SIG-M5 treated with dmso at 0.1 percent for 504 hours (cell line): Measurements from ENCODE around the gene BEX4.
"Not testable (repeated sequence)": the region's sequence is repeated elsewhere in the genome, so short reads cannot be mapped to it uniquely, and the experiment has no call there.

Experiments
- DNase-seq: peaks from one replicate; lab custom pipeline; 2025; ENCODE audit not compliant: unreplicated experiment; lab: John Stamatoyannopoulos, UW

Gene BEX4

GRCh38 chrX:103214870-103215424 is at the start of gene BEX4:
TSS of gene BEX4 (plus strand) at chrX:103215108. CDS start at chrX:103216154, 1,046 bp downstream.
- peak; percentile 58 for DNase-seq

- DNase-seq, result no peak
These were observed 44.7 kb upstream of the BEX4 start for GRCh38 chrX:103170216-103170615.

GRCh38 chrX:103171353-103171752 is 43.6 kb upstream of the BEX4 start:
- DNase-seq, result no peak

GRCh38 chrX:103175256-103175655 is 39.7 kb upstream of the BEX4 start:
- DNase-seq, result not testable (repeated sequence)

DNA sequence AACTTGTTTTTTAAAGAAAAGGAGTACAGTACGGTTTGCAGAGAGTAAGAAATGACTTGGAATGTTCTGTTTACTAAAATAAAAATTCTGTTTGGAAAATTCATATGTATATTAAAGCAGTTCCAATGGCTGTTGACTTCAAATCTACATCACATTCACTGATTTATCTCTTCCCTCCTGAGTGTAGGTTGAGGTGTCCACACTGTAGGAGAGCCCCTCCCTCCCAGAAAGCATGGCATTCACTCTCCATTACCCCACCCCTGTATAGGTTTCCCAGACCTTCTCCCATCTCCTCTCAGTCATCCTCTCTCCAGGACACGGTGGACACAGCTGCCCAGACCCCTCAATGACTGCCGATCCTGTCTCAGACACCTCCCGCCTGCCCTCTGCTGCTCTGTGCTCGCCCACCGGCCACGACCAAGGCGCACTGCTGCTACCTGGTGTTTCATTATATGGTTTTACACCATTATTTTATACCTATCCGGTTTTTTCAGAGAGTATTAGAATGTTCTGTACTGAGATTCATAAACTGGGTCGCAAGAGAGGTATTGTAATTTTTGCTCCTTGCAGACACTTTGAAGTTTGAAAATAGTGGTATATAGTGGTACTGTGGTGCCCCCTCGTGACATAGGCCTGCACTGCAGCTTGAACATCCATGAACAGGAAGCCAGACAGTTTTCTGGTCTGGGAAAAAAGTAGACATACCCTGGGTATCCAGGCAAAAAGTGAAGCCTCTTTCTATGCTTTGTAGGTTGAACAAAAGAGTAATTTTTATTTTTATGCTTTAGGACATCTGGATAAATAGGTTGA is 38.8 kb upstream of the BEX4 start:
- DNase-seq, result peak; percentile 55

DNA sequence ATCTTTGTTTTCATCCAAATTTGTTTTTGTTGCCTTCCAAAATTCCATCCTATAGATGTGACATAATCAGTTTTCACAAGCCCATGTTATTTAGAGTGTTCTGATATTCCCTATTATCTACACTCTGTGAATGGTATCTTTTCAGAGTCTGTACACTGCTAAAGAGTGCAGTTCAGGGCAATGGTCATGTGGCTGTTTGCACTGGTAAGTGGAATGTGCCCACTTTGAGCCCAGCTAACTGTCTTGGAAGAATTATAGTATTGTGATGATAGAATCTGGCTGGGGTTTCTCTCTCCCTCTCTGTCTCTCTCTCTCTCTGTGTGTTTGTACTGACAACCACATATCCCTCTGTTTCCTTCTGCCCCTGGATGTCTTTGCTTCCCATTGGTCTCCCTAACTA is 37.4 kb upstream of the BEX4 start:
- DNase-seq, result no peak

DNA sequence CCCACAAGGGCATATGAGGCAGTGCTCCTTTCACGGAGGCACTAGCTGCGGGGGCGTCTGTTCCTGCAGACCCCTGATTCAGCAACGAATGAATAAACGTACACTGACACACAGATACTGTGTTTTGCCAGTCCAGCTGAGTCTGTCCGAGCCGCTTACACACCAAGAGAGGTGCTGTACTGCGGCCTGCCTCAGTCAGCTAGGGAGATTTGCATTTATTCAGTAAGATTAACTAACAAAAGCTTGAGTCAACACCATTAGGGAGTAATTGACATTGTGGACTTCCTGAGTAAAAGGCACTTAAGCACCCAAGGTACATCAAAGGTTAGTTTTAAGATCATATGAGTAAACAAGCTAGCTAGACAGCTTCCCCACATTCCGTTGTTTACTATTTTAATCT is 31.0 kb upstream of the BEX4 start:
- DNase-seq, result no peak

GRCh38 chrX:103187953-103188475 is 26.9 kb upstream of the BEX4 start:
- no peak for DNase-seq

DNA sequence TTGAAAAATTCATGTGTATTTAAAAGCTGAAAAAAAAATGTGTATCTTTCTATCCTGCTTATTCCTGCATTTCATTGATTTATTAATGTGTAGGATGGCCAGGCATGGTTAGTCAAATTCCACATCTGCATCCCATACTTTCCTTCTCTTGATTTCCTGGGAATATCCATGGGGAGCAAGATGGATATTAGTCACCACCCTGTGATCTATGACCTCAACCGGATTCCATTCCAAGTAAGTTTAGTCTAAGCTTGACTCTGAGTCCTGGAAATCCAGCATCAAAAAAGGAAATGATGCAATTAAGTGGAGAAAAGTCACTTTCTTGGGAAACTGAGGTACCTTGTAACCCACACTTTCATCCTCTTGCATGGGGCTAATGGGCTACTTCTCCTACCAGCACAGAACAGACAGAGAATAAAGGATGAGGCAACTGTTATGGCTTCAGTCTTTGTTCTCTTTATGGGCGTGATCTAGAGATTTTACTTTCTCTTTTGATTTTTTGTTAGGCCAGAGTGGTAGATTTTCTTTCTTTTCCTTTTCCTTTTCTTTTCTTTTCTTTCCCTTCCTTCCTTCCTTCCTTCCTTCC is 17.1 kb upstream of the BEX4 start:
- peak; percentile 3 for DNase-seq

DNA sequence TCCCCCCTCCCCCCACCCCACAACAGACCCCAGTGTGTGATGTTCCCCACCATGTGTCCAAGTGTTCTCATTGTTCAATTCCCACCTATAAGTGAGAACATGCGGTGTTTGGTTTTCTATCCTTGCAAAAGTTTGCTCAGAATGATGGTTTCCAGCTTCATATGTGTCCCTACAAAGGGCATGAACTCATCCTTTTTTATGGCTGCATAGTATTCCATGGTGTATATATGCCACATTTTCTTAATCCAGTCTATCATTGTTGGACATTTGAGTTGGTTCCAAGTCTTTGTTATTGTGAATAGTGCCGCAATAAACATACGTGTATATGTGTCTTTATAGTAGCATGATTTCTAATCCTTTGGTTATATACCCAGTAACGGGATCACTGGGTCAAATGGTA is 16.2 kb upstream of the BEX4 start:
- DNase-seq, result not testable (repeated sequence)

DNA sequence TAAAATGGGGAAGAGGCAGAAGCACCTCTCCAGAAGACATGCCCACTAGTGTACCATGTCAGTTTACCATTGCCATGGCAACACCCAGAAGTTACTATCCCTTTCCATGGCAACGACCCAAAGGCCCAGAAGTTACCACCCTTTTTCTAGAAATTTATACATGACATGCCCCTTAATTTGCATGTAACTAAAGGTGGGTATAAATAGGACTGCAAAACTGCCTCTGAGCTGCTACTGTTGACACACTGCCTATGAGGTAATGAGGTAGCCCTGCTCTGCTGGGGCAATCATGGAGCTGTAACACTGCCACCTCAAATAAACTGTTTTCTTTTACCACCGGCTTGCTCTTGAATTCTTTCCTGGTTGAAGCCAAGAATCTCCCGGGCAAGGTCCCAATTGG is 13.9 kb upstream of the BEX4 start:
- no peak for DNase-seq

- no peak for DNase-seq
These were observed 4.9 kb upstream of the BEX4 start for GRCh38 chrX:103210056-103210455.

GRCh38 chrX:103211012-103211715 is 3.7 kb upstream of the BEX4 start:
- DNase-seq, result peak; percentile 45

DNA sequence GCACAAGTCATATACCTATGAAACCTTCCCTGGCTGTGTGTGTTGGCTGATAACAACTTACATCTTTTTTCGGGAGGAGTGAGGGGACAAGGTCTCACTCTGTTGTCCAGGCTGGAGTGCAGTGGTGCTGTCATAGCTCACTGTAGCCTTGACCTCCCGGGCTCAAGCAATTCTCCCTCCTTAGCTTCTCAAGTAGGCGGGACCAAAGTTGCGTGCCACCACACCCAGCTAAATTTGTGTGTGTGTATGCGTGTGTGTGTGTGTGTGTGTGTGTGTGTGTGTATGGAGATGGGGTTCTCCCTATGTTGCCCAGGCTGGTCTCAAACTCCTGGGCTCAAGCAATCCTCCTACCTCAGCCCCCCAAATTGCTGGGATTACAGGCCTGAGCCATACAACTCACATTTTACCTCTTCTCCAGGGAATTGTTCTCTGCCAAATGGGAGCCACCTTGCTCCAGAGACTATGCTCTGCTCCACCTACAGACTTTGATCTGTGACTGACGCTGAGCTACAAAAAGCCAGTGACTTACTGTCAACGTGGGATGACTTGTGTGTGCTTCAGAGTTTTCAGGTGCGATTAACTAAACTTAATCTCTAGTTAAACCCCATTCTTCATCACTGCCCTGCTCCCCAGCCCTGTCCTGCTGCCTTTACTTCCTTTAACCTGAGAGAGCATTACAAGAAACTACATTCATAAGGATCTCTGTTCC is 2.0 kb upstream of the BEX4 start:
- no peak for DNase-seq

- DNase-seq, result no peak
These were observed 600 bp downstream of the BEX4 start for GRCh38 chrX:103215425-103215991.

DNA sequence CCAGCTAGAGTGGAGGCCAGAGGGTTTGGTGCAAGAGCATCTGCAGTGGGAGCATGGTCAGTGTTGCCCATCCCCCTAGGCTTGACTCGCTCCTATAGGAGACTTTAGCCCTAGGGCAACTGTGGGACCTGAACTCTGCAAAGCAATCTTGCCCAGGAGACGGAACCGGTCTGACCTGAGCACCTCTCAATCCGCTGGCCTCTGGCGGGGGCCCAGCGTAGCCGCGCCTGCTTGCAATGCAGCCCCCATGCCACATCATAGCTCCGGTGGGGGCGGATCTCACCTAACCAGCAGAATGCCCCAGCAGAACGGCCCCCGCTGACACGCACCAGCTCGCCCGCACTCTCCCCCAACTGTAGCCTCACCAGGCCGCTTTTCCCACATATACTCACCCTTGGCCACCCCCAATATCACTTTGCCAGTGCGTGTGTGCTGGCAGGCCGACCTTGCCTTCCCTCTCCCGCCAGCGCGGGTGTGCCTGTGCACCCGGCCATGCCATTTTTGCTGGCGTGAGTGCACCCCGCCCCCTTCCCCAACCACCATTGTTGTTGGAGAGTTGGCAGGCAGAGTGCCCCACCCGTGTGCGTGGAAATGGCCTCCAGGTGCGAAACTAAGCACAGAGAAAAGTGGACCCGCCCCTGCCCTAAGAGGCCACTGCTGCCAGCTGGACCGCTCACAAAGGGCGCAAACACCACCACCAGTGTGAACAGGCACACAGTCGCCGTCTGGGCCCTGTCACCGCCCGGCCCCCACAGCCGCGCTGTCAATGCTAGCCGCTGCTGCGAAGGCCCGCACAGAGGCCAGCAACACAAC is 5.8 kb downstream of the BEX4 start:
- no peak for DNase-seq

DNA sequence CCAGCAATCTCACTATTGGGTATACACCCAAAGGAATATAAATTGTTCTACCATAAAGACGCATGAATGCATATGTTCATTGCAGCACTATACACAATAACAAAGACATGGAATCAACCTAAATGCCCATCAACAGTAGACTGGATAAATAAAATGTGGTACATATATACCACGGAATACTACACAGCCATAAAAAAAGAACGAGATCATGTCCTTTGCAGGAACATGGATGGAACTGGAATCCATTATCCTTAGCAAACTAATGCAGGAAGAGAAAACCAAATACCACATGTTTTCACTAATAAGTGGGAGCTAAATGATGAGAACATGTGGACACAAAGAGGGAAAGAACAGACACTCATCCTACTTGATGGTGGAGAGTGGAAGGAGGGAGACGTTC is 11.0 kb downstream of the BEX4 start:
- DNase-seq, result not testable (repeated sequence)

DNA sequence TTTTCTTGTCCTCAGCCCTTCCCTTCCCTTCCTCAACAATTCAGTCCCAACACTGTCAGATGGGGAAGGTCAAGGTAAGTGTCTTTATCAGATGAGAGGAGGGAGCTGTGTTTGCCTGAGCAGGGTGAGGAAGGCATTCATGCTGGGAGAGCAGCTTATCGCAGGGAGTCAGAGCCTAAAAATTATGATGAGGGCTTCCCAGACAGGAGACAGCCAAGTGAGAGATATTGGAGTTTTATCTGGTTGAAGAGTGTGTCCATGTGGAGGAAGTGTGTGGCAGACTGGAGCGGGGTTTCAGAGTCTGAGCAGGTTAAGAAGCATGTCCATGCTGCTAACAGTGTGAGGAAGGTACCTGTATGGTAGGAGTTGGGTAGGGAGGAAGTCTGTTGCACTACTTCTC is 18.4 kb downstream of the BEX4 start:
- DNase-seq, result no peak

DNA sequence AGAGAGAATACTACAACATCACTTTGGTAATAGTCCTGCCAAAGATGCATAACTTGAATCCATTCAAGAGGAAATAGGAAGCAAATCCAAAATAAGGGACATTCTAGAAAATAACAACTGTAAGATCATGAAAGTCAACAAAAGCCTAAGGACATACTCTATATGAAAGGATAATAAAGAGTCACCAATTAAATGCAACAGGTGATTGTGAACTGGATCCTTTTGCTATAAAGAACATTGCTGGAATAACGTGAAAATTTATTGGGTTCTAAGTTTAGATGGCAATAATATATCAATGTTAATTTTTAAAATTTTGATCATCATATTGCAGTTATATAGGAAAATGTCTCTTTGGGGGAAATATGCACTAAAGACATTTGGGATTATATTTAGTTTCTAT is 20.0 kb downstream of the BEX4 start:
- no peak for DNase-seq

GRCh38 chrX:103235608-103236007 is 20.7 kb downstream of the BEX4 start:
- DNase-seq, result not testable (repeated sequence)
